LNCaP clone FGC (cell line): ENCODE data around the gene TEX48.

Experiments
- DNase-seq: peaks from one replicate; pipeline ENCODE4 v3.0.0-alpha.2; 2011; ENCODE audit warnings: low read depth
- H3K4me3 ChIP-seq: 2 replicates; pipeline ENCODE4 v1.5.1; 2011; ENCODE audit warnings: mild to moderate bottlenecking, low read depth, low read length, control low read depth
- TF ChIP-seq, protein P1 (sequence below): IDR thresholded peaks from 2 replicates; pipeline ENCODE4 v1.5.1; 2012; ENCODE audit warnings: mild to moderate bottlenecking; ENCODE audit not compliant: control insufficient read depth, insufficient read depth; ENCODE audit errors: extremely low read depth

Gene TEX48

DNA sequence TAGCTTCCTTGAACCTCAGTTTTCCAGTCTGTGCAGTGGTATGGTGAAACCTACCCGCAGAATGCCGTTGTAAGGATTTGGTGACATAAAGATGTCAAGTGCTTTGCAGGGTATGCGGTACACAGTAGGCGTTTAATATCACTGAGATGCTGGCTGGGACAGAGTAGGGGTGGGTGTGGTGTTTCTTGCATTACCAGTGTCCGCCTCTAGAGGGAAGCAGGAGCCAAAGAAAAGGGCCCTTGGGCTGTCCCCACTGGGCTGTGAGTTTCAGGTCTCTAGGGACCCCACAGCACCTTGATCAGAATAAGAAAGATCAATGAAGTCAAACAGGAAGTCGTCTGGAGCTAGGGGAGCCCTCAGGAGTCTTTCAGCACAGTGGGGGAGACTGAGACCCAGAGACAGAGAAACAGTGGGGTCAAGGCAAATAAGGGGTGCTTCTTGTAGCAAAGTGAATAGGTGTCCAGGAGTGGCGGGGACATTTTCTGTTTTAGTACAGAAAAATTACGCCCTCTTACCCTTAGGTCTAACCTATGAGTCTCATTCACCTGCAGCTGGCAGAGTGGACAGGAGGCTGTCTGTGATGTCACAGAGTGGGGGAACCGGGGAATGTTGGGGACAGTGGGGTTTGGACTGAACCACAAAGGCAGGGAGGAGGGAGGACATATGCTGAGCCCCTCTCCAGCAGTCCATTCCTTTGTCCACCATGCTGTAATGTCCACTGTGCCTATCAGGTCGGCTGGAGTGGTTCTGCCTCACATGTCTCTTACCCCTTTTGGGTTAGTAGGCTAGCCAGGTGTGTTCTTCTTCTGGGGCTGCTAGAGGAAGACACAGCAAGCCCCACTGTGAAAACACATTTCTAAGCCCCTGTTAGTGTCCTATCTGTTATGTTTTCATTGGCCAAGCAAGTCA is 19.7 kb downstream of the TEX48 start:
- TF ChIP-seq, protein P1, sequence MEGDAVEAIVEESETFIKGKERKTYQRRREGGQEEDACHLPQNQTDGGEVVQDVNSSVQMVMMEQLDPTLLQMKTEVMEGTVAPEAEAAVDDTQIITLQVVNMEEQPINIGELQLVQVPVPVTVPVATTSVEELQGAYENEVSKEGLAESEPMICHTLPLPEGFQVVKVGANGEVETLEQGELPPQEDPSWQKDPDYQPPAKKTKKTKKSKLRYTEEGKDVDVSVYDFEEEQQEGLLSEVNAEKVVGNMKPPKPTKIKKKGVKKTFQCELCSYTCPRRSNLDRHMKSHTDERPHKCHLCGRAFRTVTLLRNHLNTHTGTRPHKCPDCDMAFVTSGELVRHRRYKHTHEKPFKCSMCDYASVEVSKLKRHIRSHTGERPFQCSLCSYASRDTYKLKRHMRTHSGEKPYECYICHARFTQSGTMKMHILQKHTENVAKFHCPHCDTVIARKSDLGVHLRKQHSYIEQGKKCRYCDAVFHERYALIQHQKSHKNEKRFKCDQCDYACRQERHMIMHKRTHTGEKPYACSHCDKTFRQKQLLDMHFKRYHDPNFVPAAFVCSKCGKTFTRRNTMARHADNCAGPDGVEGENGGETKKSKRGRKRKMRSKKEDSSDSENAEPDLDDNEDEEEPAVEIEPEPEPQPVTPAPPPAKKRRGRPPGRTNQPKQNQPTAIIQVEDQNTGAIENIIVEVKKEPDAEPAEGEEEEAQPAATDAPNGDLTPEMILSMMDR: peak; percentile 75
- DNase-seq: no peak
- H3K4me3 ChIP-seq: no peak overlapping the region

DNA sequence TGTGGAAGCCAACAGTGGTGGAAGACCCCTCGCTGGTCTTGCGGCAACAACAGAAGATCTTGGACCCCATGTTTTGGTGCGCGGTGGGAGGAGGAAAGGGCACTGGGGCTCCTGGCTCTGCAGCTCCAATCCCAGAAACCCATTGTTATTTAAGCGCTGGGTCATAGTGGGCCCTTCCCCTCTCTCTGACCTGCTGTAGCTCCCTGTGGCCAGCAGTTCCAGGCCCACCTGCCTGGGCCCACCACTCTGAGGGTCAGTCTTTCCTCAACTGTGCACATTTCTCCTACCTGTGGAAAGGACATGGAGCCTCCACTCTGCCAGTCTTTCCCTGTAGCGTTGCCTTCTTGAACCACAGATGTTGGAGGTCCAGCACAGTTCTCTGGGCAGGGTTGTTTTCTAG is 24.3 kb downstream of the TEX48 start, which contains the start of gene TEX53:
TSS of gene TEX53 (minus strand) at position 101 of the 400 bp plus-strand sequence. CDS start at position 70, 31 bp downstream.
- H3K4me3 ChIP-seq: no peak within 1 kb of the TSS
- TF ChIP-seq, protein P1: no peak
- DNase-seq: no peak

DNA sequence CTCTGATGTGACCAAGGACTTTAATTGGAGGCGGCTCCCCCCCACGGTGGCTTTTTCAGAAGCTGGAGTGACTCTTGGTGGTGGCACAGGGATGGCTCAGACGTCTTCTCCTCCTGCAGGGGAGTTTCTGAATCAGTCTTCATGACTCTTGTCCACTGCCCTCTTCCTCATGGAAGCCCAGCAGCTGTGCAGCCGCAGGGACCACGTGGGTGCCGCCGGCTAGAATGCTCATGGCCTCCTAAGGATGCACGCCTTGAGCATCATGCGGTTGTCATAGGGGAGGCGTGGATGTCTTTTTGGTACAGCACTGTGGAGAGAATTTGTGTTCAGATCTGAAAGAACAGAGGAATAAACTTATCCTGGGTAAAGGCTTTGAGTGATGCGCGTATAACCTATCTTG is 25.7 kb downstream of the TEX48 start:
- DNase-seq: no peak
- TF ChIP-seq, protein P1: no peak
- H3K4me3 ChIP-seq: no peak overlapping the region

DNA sequence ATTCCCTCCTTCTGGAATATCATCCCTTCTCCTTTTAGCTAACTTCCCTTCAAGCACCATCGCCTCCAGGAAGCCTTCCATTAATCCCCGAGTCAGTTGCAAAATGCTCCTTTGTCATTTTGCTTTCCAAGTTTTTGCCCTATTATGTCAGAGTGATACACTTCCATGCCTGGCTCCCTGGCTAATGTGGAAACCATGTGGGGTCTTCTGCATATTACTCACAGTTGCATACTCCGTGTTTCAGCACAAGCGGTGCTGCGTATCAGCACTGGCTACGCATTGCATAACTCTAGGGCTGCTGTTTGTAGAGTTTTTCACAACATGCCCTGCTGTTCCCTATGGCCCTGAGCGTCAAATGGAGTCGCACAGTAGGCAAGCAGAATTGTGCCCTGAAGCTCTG is 26.3 kb downstream of the TEX48 start:
- H3K4me3 ChIP-seq: no peak overlapping the region
- TF ChIP-seq, protein P1: no peak
- no peak for DNase-seq

GRCh38 chr9:114653556-114654159 is 28.3 kb downstream of the TEX48 start:
- no peak overlapping the region for H3K4me3 ChIP-seq
- peak; percentile 46 for DNase-seq
- TF ChIP-seq, protein P1: peak; percentile 95

DNA sequence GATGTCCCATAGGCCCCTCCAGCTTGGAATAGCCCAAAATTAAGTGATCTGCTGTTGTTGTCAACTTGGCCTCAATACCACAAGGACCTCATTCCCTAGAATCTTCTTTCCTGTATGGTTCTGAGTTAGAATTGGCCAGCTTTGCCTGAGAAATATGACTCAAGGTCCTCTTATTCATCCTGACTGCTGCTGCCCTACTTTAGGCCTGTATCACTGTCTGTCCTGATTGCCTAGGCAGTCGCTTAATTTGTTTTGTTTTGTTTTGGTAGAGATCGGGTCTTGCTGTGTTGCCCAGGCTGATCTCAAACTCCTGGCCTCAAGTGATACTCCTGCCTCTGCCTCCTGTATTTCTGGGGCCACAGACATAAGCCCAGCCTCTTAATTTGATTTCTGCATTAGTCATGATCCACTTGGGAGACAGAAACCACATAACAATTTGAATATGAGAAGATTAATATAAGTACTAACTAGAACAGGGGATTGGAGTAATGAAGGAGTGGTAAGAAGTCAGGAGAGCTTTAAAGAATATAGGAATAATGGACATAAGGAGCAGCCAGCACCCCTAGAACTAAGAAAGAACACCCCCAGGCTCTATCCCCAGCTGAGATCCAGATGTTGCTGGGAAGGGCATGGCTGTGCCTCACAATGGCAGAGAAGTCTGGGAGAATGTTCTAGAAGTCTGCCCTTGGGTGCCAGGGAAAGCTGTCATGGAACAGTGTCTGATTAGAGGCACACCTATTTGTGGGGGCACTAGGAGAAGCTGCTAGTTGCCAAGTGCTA is 29.0 kb downstream of the TEX48 start:
- no peak overlapping the region for H3K4me3 ChIP-seq
- DNase-seq: no peak
- TF ChIP-seq, protein P1: no peak
